NCI-H748 (cell line): ENCODE measurements around the gene ZHX3.

Source experiments
- DNase-seq: peaks from one replicate; lab custom pipeline; 2025; ENCODE audit not compliant: unreplicated experiment; lab: John Stamatoyannopoulos, UW

The ZHX3 gene

DNA sequence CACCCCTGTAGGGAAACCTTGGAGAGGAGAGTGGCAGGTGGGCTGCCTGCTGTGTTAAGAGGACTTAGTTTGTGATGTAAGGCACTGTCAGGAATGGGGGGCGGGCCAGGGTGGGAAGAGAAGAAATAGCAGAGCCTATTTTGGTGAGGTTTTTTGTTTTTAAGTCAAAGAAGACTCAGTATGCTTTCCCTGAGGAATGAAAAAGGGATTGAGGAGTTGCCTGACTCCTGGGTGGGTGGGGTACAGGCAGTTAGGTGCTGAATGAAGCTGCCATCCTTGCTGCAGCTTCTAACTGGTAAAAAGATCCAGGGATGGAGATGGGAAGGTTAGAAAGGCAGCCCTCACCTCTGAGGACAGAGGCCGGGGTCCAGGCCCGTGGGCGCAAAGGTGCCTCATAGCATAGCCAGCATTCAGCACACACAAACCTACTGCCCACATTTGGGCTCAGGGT lies 142.3 kb downstream of the ZHX3 start:
- DNase-seq, result no peak

GRCh38 chr20:41174782-41175181 lies 142.7 kb downstream of the ZHX3 start:
- no peak for DNase-seq

GRCh38 chr20:41174373-41174772 lies 143.2 kb downstream of the ZHX3 start:
- DNase-seq, result no peak

GRCh38 chr20:41173791-41174341 lies 143.7 kb downstream of the ZHX3 start:
- no peak for DNase-seq

DNA sequence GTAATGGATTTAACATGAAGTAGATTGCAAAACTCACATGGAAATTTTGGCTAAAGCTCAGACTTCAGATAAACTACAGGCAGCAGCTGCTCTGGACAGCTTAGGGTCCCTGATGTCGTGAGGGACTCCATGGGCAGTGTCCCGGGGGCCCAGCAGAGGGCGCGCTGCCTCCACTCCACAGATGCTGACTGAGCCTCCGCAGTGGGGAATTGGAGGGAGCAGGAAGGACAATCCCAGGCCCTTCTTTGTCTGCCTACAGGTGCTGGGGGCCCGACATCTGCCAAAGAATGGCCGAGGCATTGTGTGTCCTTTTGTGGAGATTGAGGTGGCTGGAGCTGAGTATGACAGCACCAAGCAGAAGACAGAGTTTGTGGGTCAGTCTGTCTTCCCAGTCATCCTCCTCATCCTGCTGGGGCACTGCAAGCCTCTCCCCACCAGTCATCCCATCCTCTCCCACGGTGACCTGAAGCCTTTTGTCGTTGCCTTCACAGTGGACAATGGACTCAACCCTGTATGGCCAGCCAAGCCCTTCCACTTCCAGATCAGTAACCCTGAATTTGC lies 144.3 kb downstream of the ZHX3 start:
- DNase-seq, result peak; percentile 60

- no peak for DNase-seq
Observed at GRCh38 chr20:41172296-41173140, 145.0 kb downstream of the ZHX3 start.

DNA sequence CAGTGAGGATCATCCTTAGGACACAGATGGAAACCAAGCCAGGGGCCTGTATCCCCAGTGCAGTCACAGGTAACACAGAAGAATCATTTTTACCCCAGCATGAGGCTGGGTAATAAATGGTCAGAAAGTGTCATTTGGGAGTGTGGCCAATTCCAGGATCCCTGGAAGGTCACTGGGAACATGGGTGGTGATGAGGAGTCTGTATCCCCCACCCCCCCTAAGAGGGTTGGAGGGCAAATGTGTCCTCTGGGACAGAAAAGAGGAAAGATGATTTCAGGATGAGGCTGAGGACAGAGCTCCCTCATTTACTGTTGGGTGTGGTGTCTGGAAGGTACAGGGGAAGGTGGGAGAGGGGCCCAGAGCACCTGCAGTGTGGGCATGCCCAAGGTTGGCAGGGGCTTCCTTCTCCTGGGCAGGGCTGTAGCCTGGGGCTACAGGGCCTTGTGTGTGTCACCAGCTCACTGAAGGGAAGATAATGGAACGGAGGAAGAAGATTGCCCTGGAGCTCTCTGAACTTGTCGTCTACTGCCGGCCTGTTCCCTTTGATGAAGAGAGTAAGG lies 145.7 kb downstream of the ZHX3 start:
- no peak for DNase-seq

- no peak for DNase-seq
Observed at GRCh38 chr20:41170386-41171105, 147.0 kb downstream of the ZHX3 start.

GRCh38 chr20:41169791-41170351 lies 147.7 kb downstream of the ZHX3 start:
- DNase-seq, result no peak

DNA sequence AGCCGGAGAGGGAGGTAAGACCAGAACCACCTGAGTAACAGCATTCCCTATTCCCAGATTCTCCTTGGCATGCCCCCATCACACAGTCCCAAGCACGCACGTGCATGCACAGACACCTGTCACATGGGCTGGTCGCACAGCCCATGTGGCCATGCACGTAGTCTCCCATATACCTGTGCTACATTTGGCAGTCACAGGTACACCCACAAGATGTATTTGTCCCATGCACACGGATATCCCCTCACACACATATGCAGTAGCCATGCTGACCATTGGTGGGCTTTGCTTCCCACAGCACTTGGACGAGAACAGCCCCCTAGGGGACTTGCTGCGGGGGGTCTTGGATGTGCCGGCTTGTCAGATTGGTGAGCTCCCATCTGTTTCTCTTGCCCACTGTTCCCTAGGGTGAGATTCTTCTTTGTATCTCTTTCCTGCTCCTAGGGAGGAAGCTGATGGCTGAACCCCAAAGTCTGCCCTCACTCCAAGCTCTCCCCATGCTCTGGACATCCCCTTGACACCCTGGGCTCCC lies 148.3 kb downstream of the ZHX3 start:
- DNase-seq, result no peak

DNA sequence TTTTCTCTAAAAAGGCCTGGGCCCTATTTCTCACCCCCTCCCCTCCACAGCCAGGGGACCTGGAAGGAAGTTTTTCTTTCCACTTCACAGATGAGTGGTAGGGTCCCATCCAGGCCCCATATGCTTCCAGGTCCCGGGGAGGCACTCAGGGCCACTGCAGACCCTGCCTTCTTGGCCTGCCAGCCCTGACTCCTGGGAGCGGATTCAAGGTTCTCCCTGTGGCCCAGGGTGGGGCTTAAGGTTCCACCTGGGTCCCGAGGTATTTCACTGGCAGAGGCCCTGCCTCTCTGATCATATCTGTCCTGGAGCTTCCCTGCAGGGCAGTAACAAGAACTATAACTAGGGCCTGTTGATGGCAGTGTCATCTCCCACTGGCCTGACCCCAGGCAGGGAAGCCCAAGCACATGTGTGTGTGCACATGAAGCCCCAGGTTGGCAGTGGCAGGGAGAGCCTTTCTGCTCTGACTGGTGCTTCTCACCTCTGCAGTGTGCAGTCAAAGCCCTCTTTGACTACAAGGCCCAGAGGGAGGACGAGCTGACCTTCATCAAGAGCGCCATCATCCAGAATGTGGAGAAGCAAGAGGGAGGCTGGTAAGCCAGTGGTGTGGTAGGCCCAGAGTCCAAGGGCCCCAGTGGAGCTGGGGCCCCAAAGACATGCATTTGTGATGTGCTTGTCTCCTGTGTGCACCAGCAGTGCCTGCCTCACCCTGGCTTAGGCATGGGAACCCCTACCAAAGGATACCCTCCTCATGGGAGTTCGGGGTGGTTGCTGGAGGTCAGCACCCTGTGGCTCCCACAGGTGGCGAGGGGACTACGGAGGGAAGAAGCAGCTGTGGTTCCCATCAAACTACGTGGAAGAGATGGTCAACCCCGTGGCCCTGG lies 149.0 kb downstream of the ZHX3 start:
- no peak for DNase-seq

DNA sequence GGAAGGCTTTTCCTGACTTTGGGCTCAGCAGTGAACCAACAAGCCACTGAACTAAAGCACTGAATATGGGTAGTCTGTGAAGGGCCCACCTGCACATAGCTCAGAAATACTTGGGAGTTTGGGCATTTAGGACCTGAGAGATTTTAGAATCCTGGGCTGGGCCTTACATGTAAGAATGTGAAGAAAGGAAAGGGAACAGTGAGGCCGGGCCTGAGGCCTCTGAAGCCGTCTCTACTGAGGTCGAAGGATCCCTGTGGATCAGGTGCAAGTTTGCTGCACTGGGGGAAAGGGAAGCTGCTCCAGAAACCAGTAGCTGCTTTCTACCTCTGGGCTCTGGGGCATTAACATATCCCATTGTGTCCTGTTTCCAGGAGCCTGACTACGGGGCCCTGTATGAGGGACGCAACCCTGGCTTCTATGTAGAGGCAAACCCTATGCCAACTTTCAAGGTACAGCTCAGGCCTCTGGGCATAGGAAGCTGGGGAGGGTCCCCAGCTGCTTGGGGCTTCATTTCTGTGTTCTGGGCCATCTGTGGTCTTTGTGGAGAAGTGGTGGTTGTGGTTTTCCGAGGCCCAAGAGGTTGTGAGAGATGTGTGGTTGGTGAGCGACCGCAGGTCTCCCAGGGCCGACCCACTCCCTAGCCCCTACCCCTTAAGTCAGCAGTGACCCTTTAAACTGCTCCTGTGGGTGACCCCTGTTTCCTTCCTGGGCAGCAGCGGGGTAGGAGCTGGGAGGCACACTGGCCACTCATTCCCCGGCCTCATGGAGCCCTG lies 149.9 kb downstream of the ZHX3 start:
- no peak for DNase-seq

DNA sequence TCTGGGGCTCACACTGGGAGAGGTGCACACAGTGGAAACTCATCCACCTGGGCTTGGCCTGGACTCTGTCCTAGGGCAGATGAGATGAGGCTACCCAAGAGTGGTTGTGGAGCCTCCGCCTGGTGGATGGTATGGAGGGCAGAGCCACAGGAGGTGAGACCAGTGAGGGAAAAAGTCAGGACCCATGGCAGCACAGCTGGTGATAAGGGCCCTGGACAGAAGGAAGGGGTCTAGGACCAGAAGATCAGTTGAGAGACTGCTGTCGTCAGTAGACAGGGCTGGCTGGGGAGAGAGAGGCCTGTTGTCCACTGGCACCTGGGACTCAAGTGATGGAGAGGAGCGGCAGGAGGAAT lies 150.4 kb downstream of the ZHX3 start:
- DNase-seq, result no peak

DNA sequence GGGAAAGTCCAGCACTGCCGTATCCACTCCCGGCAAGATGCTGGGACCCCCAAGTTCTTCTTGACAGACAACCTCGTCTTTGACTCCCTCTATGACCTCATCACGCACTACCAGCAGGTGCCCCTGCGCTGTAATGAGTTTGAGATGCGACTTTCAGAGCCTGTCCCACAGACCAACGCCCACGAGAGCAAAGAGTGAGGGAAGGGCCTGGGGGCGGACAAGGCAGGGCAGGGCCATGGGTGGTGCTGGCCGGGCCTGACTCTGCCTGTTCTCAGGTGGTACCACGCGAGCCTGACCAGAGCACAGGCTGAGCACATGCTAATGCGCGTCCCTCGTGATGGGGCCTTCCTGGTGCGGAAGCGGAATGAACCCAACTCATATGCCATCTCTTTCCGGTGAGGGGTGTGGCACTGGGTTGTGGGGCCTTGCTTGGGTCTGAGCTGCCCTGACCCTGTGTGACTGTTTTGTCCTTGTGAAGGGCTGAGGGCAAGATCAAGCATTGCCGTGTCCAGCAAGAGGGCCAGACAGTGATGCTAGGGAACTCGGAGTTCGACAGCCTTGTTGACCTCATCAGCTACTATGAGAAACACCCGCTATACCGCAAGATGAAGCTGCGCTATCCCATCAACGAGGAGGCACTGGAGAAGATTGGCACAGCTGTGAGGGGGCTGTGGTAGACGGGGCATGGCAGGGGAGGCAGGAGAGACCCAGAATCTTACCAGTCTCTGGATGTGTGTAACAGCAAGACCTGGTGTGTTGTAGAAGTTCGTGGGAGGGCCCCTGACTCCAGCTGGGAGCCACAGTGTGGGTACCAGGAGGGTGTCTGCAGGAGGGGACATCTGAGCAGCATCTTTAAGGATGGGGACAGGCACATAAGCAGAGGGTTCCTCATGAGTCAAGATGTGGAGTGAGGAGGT lies 151.1 kb downstream of the ZHX3 start:
- DNase-seq, result no peak

GRCh38 chr20:41165001-41165882 lies 152.3 kb downstream of the ZHX3 start:
- DNase-seq, result no peak

- no peak for DNase-seq
Observed at GRCh38 chr20:41163821-41164220, 153.7 kb downstream of the ZHX3 start.

DNA sequence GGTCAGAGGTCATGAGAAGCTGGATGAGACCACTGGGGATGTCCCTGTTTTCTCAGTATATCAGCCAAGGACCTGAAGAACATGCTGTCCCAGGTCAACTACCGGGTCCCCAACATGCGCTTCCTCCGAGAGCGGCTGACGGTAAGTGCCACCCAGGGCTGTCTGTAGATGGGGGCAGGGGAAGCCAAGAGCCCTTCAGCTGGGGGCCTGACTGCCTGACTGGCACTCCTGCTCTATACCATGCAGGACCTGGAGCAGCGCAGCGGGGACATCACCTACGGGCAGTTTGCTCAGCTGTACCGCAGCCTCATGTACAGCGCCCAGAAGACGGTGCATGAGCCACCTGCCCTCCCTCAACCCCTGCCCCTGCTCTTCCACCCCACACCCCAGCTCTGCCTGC lies 155.1 kb downstream of the ZHX3 start:
- no peak for DNase-seq
